RWPE1 (cell line): ENCODE results near the gene NRIP1.

Experiments used
- CTCF ChIA-PET: fragments of 350-600 bp; sonication (Branson Sonifier 250); formaldehyde crosslinking; extraction: SDS; loops from one replicate; lab custom pipeline; 2021; lab: Yijun Ruan, JAX
- POLR2A ChIA-PET: fragments of 400-600 bp; formaldehyde crosslinking; extraction: SDS; loops from one replicate; lab custom pipeline; 2020; ENCODE audit warnings: antibody characterized with exemption; ENCODE audit not compliant: low non-redundant PET; lab: Yijun Ruan, JAX
- DNase-seq: peaks from one replicate; pipeline ENCODE4 v3.0.0; 2012; ENCODE audit warnings: low spot score
- H3K27ac ChIP-seq: fragments of 450-650 bp; 2 replicates; pipeline ENCODE4 v1.5.1; 2017
- TF ChIP-seq, protein P1 (sequence below): fragments of 450-650 bp; conservative IDR thresholded peaks from 2 replicates; pipeline ENCODE4 v1.5.1; 2017; ENCODE audit warnings: low read depth, mild to moderate bottlenecking

NRIP1 gene

DNA sequence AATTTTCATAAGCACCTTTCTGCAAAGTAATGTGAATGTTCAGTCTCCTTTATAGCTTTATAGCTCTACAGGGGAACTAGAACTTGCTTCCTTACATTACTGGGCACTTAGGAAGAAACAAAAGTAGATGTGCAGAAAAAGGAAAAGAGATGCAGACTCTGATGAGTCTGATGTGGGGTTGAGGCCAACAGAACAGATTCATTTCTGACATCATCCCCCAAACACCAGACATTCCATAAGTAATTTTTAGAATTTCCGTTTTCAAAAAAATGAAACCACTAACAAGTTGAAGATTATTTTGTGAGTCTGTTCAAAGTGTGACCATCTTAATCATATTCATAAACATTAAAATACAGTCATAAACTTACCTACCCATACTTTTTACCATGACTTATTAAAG, 96.0 kb downstream of the NRIP1 start:
- ChIA-PET POLR2A (no interaction called here), CTCF (interaction anchor here (0.6 kb wide), 1 partner anchor 180 kb away, joined by 5 read pairs; no protein-coding TSS in a partner anchor)
- no peak overlapping the region for H3K27ac ChIP-seq
- no peak for DNase-seq
- TF ChIP-seq, protein P1, sequence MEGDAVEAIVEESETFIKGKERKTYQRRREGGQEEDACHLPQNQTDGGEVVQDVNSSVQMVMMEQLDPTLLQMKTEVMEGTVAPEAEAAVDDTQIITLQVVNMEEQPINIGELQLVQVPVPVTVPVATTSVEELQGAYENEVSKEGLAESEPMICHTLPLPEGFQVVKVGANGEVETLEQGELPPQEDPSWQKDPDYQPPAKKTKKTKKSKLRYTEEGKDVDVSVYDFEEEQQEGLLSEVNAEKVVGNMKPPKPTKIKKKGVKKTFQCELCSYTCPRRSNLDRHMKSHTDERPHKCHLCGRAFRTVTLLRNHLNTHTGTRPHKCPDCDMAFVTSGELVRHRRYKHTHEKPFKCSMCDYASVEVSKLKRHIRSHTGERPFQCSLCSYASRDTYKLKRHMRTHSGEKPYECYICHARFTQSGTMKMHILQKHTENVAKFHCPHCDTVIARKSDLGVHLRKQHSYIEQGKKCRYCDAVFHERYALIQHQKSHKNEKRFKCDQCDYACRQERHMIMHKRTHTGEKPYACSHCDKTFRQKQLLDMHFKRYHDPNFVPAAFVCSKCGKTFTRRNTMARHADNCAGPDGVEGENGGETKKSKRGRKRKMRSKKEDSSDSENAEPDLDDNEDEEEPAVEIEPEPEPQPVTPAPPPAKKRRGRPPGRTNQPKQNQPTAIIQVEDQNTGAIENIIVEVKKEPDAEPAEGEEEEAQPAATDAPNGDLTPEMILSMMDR: no peak

DNA sequence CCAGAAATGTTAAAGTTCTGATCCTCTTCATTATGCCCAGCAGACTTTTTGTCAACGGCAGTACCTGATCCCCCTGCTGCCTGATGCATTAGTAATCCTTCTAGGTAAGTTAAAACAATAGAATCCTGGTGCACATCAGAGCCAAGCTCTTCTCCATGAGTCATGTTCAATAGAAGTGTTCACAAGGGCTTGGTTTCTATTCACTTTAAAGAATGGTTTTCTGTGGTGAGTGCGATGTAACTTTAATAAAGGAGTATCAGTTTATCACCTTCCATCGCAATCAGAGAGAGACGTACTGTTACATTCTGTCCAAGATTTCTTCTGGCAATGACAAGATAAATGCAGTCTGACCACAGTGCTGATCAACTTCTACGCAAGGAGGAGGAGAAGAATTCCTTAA, 96.8 kb downstream of the NRIP1 start:
- TF ChIP-seq, protein P1: no peak
- CTCF ChIA-PET: interaction anchor here (0.6 kb wide), 1 partner anchor 181 kb away, joined by 5 read pairs; no protein-coding TSS in a partner anchor
- H3K27ac ChIP-seq: no peak overlapping the region
- DNase-seq: peak; percentile 18
- POLR2A ChIA-PET: no interaction called here

DNA sequence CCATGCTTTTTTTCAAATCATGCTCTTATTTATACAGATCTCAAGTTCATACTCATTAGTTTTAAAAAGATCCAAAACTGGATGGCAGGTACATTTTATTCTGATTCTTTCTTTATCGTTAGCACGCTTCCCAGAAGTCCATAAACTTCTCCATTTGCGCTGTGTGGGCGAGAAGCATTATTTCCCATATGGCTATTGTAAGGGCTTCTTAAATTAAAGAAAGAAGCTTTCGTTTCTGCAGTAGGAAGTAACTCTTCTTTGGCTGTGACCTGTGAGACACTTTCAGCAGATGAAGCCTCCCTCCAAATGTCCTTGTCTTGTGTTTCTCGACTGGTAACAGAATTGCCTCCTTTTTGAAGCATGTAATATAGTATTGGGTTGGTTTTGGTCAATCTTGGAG, 100.2 kb downstream of the NRIP1 start:
- POLR2A ChIA-PET: no interaction called here
- CTCF ChIA-PET: interaction anchor here (0.6 kb wide), 1 partner anchor 12 kb away, joined by 4 read pairs; no protein-coding TSS in a partner anchor
- DNase-seq: no peak
- TF ChIP-seq, protein P1: no peak
- H3K27ac ChIP-seq: no peak overlapping the region

DNA sequence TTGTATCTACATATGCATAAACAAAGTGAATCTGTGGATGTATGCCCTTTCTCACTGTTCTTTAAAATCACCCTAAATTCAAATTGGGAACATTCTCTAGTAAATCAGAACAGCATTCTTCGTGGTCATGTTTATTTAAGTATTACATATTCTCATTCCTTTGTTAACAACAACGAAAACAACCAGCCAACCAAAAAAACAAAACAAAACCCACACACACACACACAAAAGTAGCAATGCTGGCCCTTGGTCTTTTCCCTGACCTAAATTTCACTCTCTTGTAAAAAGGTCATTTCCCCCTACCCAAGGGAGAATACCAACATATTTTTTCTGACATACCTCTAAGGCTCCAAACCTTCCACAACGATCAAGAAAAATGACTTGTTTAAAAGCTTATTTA, 102.6 kb downstream of the NRIP1 start:
- ChIA-PET POLR2A (no interaction called here), CTCF (interaction anchor here (0.7 kb wide), 1 partner anchor 189 kb away, joined by 3 read pairs; no protein-coding TSS in a partner anchor)
- no peak for DNase-seq
- no peak overlapping the region for H3K27ac ChIP-seq
- TF ChIP-seq, protein P1: no peak

DNA sequence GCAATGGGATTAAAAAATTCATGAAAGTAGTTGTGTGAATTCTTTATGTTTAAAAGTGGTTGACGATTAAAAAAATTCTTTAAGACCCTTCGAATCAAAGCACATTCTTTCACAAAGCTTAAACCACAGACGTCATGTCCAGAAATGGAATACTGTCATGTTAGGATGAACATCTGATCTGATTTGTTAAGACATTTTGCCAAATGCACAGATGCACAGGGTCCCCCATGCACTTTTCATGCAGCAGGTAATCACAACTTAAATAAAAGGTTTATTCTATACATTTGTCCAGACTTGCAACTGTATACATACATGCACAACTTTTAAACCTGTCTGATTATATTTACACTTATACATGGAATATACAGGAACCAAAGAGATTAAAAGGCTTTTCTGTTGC, 103.3 kb downstream of the NRIP1 start:
- DNase-seq: no peak
- no peak overlapping the region for H3K27ac ChIP-seq
- ChIA-PET CTCF (no interaction called here), POLR2A (no interaction called here)
- TF ChIP-seq, protein P1: no peak

DNA sequence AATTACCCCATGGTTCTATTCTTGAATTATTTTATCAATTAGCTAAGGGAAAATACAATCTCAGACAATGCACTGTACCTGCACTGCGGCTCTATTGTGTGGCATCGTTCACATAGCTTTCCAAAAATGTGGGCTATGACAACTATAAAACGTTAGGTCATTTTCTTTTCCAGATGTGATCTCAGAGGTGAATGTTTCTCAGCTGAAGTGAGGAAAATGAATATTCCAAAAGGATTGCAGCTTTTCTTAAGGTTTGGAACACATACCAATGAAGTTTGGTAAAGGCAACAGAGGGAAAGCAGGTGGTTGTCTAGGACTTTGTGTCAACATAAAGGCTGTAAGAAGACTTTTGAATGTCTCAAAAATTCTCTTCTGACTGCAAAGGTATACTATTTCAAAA, 105.5 kb downstream of the NRIP1 start:
- CTCF ChIA-PET: no interaction called here
- POLR2A ChIA-PET: no interaction called here
- H3K27ac ChIP-seq: no peak overlapping the region
- TF ChIP-seq, protein P1: no peak
- DNase-seq: no peak

DNA sequence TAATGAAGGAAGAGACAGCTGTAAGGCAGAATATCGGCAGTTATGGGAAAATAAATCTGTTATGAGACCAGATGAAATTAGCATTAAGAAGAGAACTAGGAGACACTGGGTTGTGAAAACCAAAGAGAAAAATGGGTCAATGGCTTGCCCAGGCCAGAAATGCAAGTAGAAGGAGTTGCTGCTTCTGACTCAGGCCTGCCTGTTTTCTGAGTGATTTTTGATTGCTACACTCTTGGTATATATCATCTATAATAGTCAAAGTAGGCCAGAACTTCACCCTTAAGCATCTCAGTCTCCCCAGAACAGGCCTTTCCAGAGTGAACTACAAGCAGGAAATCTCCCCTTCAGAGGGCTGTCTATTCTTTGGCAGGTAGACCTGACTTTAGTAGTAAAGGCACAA, 107.0 kb downstream of the NRIP1 start:
- POLR2A ChIA-PET: no interaction called here

More for the DNA sequence above, 107.0 kb downstream of the NRIP1 start:
- no peak overlapping the region for H3K27ac ChIP-seq
- DNase-seq: no peak
- TF ChIP-seq, protein P1: no peak
- CTCF ChIA-PET: no interaction called here
